ENCODE results near the gene SLC31A1. TPM values are rescaled to one million over a fixed set of nuclear protein-coding genes. Genes with fewer than 3 reads are reported as not detected.

SLC31A1 gene
- total RNA-seq, 1 donor = 45.2 TPM

- Histone ChIP-seq H3K4me1 (ENCODE audit: insufficient read depth, low read length) (peaks cover 14% of the 10 kb centered on the region), H2AFZ (ENCODE audit: low read length) (no peak overlapping the region), H3K79me2 (ENCODE audit: insufficient read depth, low read length) (peaks cover 54% of the 10 kb centered on the region), H3K36me3 (ENCODE audit: insufficient read depth, low read length) (peaks cover 24% of the 10 kb centered on the region), H3K9me3 (ENCODE audit: low read depth, low read length) (no peaks in the 10 kb centered on the region), H3K4me2 (ENCODE audit: insufficient read depth, low read length) (no peak overlapping the region), H4K20me1 (ENCODE audit: insufficient read depth, low read length) (no peaks in the 10 kb centered on the region), H3K4me3 (ENCODE audit: insufficient read depth, low read length) (no peak overlapping the region), H3K27me3 (ENCODE audit: insufficient read depth, low read length) (no peaks in the 10 kb centered on the region), H3K27ac (ENCODE audit: low read depth, low read length) (no peak overlapping the region)
- DNase-seq (ENCODE audit: insufficient read length, low spot score, missing footprints) = no peak
- no peak for TF ChIP-seq CTCF (IDR thresholded peaks at IDR 0.05; ENCODE audit: extremely low read depth, low read depth, low read length)
Observed at GRCh38 chr9:113192455-113192854, 28.9 kb upstream of the SLC31A1 start.

- H3K79me2 ChIP-seq (ENCODE audit: insufficient read depth, low read length) = peaks cover 28% of the 10 kb centered on the region
- no peaks in the 10 kb centered on the region for H3K9me3 ChIP-seq (ENCODE audit: low read depth, low read length)
- no peak overlapping the region for H3K4me3 ChIP-seq (ENCODE audit: insufficient read depth, low read length)
- DNase-seq (ENCODE audit: insufficient read length, low spot score, missing footprints) = no peak
- no peaks in the 10 kb centered on the region for H3K27me3 ChIP-seq (ENCODE audit: insufficient read depth, low read length)
- H3K4me1 ChIP-seq (ENCODE audit: insufficient read depth, low read length) = no peaks in the 10 kb centered on the region
- TF ChIP-seq CTCF (IDR thresholded peaks at IDR 0.05; ENCODE audit: extremely low read depth, low read depth, low read length) = no peak
- no peak overlapping the region for H3K27ac ChIP-seq (ENCODE audit: low read depth, low read length)
- peaks cover 43% of the 10 kb centered on the region for H3K36me3 ChIP-seq (ENCODE audit: insufficient read depth, low read length)
- no peaks in the 10 kb centered on the region for H4K20me1 ChIP-seq (ENCODE audit: insufficient read depth, low read length)
- H2AFZ ChIP-seq (ENCODE audit: low read length) = no peak overlapping the region
- H3K4me2 ChIP-seq (ENCODE audit: insufficient read depth, low read length) = no peak overlapping the region
Observed at GRCh38 chr9:113199683-113200329, 21.5 kb upstream of the SLC31A1 start.

GRCh38 chr9:113205432-113205831 is 15.9 kb upstream of the SLC31A1 start:
- Histone ChIP-seq H2AFZ (ENCODE audit: low read length) (no peak overlapping the region), H3K4me1 (ENCODE audit: insufficient read depth, low read length) (no peaks in the 10 kb centered on the region), H3K4me3 (ENCODE audit: insufficient read depth, low read length) (no peak overlapping the region), H3K79me2 (ENCODE audit: insufficient read depth, low read length) (peaks cover 11% of the 10 kb centered on the region), H3K9me3 (ENCODE audit: low read depth, low read length) (no peaks in the 10 kb centered on the region), H3K36me3 (ENCODE audit: insufficient read depth, low read length) (peaks cover 41% of the 10 kb centered on the region), H4K20me1 (ENCODE audit: insufficient read depth, low read length) (no peaks in the 10 kb centered on the region), H3K27ac (ENCODE audit: low read depth, low read length) (no peak overlapping the region), H3K4me2 (ENCODE audit: insufficient read depth, low read length) (no peak overlapping the region), H3K27me3 (ENCODE audit: insufficient read depth, low read length) (no peaks in the 10 kb centered on the region)
- no peak for TF ChIP-seq CTCF (IDR thresholded peaks at IDR 0.05; ENCODE audit: extremely low read depth, low read depth, low read length)
- no peak for DNase-seq (ENCODE audit: insufficient read length, low spot score, missing footprints)

- Histone ChIP-seq H3K27ac (ENCODE audit: low read depth, low read length) (no peak overlapping the region), H3K4me3 (ENCODE audit: insufficient read depth, low read length) (no peak overlapping the region), H4K20me1 (ENCODE audit: insufficient read depth, low read length) (no peaks in the 10 kb centered on the region), H3K27me3 (ENCODE audit: insufficient read depth, low read length) (no peaks in the 10 kb centered on the region), H3K79me2 (ENCODE audit: insufficient read depth, low read length) (peaks cover 11% of the 10 kb centered on the region), H2AFZ (ENCODE audit: low read length) (no peak overlapping the region), H3K4me1 (ENCODE audit: insufficient read depth, low read length) (no peaks in the 10 kb centered on the region), H3K36me3 (ENCODE audit: insufficient read depth, low read length) (peaks cover 41% of the 10 kb centered on the region), H3K4me2 (ENCODE audit: insufficient read depth, low read length) (no peak overlapping the region), H3K9me3 (ENCODE audit: low read depth, low read length) (no peaks in the 10 kb centered on the region)
- TF ChIP-seq CTCF (IDR thresholded peaks at IDR 0.05; ENCODE audit: extremely low read depth, low read depth, low read length) = no peak
- no peak for DNase-seq (ENCODE audit: insufficient read length, low spot score, missing footprints)
Observed at GRCh38 chr9:113205861-113206260, 15.5 kb upstream of the SLC31A1 start.

Measured in osteoblast (primary cell).